ENCODE data around the gene MYO1D.

- TF ChIP-seq EZH2 (IDR thresholded peaks at IDR 0.05; ENCODE audit: insufficient read depth, low read length) (no peak), CTCF (IDR thresholded peaks at IDR 0.05; ENCODE audit: insufficient read depth, low read depth, low read length) (no peak)
Observed at GRCh38 chr17:32719689-32720088, 157.2 kb downstream of the MYO1D start.
